Activated CD4-positive, alpha-beta T cell treated with anti-CD3 and anti-CD28 coated beads for 36 hours (primary cell): Measurements from ENCODE around the gene PRKCZ. TPM values are rescaled to one million over a fixed set of nuclear protein-coding genes. Genes with fewer than 3 reads are reported as not detected.

Experiments
- ATAC-seq: fragments of 200-7000 bp; cut with Tn5 transposase; one replicate; pipeline ENCODE4 v1.10.0; 2021; ENCODE audit warnings: mild to moderate bottlenecking, moderate library complexity
- CTCF ChIA-PET: fragments of 350-600 bp; sonication (Branson Sonifier 250); formaldehyde crosslinking; loops from one replicate; lab custom pipeline; 2021; ENCODE audit warnings: antibody characterized with exemption; lab: Charles Lee
- POLR2A ChIA-PET: fragments of 350-600 bp; sonication (Branson Sonifier 250); formaldehyde crosslinking; loops from one replicate; lab custom pipeline; 2021; ENCODE audit warnings: antibody characterized with exemption, inconsistent platforms; lab: Charles Lee
- DNase-seq: peaks from one replicate; pipeline ENCODE4 v3.0.0-alpha.2; 2020
- H3K27ac Mint-ChIP-seq: one replicate; pipeline ENCODE4 v1.8.0; 2021; ENCODE audit warnings: mixed read lengths
- H3K27me3 Mint-ChIP-seq: one replicate; pipeline ENCODE4 v1.8.0; 2021; ENCODE audit warnings: mixed read lengths
- H3K36me3 Mint-ChIP-seq: one replicate; pipeline ENCODE4 v1.8.0; 2021; ENCODE audit warnings: low read depth, mixed read lengths
- H3K4me1 Mint-ChIP-seq: one replicate; pipeline ENCODE4 v1.8.0; 2021; ENCODE audit warnings: mixed read lengths
- H3K4me3 Mint-ChIP-seq: one replicate; pipeline ENCODE4 v1.8.0; 2021; ENCODE audit warnings: mild to moderate bottlenecking, moderate library complexity, mixed read lengths
- H3K9me3 Mint-ChIP-seq: one replicate; pipeline ENCODE4 v1.8.0; 2021; ENCODE audit warnings: low read depth, mixed read lengths
- intact Hi-C, 2 experiments: fragments of 100-400 bp; cut with DNase I in 1 of 2; cut with micrococcal nuclease in 1 of 2; formaldehyde crosslinking; loops; one replicate each; pipeline versions ENCODE4 v1.14.2 to v1.15.1; 2022 to 2024; cut with DNase I, micrococcal nuclease
- total RNA-seq, 2 experiments: library from RNA; stranded (reverse); gene quantifications; one replicate each; pipeline ENCODE4 v1.2.3, GENCODE V29; 2021

The PRKCZ gene
- total RNA-seq, 2 experiments from 2014 or later: 9.8 to 10.9 TPM

DNA sequence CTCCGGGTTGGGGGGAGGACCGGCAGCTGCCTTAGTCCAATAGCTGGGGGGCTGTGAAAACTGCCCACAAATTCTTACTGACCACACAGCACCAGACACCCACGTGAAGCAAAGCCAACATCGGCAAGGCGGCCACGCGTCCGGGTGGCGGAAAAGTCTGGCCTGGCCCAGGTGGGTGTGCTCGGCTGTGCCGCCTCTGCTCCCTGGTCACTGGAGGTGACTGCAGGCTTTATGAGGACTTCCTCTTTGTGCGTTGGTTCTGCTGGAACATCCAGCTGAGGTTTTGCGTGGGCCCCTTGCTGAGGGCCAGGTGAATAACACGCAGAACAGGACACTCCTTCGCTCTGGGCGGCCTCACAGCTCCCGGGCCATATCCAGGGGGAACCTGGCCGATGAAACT lies 108.9 kb downstream of the PRKCZ start:
- CTCF ChIA-PET: interaction anchor here (0.7 to 1.0 kb wide), 2 partner anchors 14 to 149 kb away, joined by 3 to 4 read pairs; no protein-coding TSS in a partner anchor

DNA sequence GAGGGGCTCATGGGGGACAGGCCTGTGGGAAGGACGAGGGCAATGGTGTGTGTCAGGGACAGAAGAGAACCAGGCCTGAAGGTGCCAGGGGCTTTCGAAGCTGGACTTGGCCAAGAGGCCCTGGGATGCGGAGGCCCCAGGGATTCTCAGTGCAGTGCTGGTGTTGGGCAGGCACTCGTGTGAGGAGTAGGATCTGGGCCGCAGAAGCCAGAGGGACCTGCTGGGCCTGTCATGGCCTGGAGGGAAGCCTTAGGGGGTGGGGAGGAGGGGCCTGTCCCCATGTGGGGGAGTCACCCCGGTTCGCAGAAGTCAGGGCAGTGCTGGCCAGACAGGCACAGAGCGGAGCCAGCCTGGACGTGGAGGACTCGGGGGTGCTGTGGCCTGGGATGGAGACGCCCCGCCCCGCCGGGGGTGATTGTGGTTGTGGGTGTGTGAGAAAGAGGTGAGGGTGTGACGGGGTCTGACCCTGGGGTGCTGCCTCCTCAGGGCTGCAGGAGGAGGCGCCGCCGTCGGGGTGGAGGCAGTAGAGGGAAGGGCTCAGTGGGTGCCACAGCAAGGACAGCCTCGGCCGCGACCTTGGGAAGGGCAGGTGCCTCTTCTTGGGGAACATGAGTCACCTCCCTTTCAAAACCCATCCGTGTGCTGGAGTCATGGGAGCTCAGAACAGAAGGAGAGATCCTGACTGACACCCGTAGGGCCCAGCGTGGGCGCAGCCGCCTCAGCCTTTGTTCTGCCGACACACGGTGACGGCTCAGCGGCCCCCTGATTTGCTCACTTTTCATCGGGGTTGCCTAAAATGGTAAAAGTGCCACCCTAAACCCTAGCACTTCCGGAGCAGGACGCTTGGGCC lies 110.5 kb downstream of the PRKCZ start:
- Mint-ChIP-seq H3K4me1 (peaks cover 6% of the 10 kb centered on the region), H3K4me3 (no peak overlapping the region), H3K27me3 (no peaks in the 10 kb centered on the region), H3K27ac (no peak overlapping the region), H3K36me3 (peaks cover 3% of the 10 kb centered on the region), H3K9me3 (no peaks in the 10 kb centered on the region)
- ChIA-PET CTCF (no interaction called here), POLR2A (no interaction called here)
- DNase-seq (no peak), ATAC-seq (no peak)
- intact Hi-C loops: no loop called here

More for the DNA sequence above, 108.9 kb downstream of the PRKCZ start:
- DNase-seq (no peak), ATAC-seq (no peak)
- peaks cover 9% of the 10 kb centered on the region for H3K36me3 Mint-ChIP-seq
- intact Hi-C loops: no loop called here
- H3K4me3 Mint-ChIP-seq: no peak overlapping the region
- H3K4me1 Mint-ChIP-seq: peaks cover 6% of the 10 kb centered on the region
- POLR2A ChIA-PET: no interaction called here
- no peak overlapping the region for H3K27ac Mint-ChIP-seq
- peaks cover 3% of the 10 kb centered on the region for H3K9me3 Mint-ChIP-seq
- no peaks in the 10 kb centered on the region for H3K27me3 Mint-ChIP-seq

DNA sequence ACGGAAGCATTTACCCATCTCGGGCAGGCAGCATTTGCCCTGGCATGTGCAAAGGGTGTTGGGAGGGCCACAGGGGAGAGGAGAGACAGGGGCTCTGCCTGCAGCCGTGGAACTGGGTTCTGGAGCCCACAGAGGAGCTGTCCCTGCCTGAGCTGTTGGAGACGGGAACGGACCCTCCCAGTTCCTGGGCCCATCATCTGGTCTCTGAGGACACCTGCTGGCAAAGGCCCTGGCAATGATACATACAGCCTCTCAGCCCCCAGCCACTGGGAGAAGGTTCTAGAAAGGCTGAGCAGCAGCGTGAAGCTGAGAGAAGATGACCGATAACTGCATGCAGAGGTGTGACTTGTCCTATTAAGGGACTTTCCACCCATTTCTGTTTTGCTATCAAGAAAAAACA lies 113.0 kb downstream of the PRKCZ start:
- peaks cover 6% of the 10 kb centered on the region for H3K4me1 Mint-ChIP-seq
- ChIA-PET POLR2A (no interaction called here), CTCF (interaction anchor here (0.6 to 1.5 kb wide), 4 partner anchors 10 to 88 kb away, joined by 3 to 5 read pairs (median 4); no protein-coding TSS in a partner anchor)
- ATAC-seq (no peak), DNase-seq (peak; percentile 28)
- no peak overlapping the region for H3K4me3 Mint-ChIP-seq
- H3K27me3 Mint-ChIP-seq: no peaks in the 10 kb centered on the region
- H3K27ac Mint-ChIP-seq: no peak overlapping the region
- peaks cover 5% of the 10 kb centered on the region for H3K36me3 Mint-ChIP-seq
- intact Hi-C loops: no loop called here
- H3K9me3 Mint-ChIP-seq: no peaks in the 10 kb centered on the region

DNA sequence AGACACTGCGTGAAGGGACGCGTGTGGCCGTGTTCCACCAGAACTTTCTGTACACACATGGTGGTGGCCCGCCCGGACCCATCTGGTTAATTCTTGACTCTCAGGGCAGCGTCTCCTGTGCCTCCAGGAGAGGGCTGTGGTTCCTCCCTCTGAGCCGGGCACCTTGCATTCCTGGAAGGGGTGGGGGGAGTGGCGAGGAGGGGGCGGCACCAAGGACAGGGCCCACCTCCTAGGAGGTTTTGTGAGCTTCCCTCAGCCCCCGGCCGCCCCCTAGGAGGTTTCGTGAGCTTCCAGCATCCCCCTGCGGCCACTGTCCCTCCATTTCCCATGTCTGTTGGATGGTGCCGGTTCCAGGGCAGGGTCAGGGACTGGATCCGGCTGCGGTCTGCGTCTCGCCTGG lies 115.4 kb downstream of the PRKCZ start:
- no peaks in the 10 kb centered on the region for H3K27me3 Mint-ChIP-seq
- DNase-seq (no peak), ATAC-seq (no peak)
- ChIA-PET CTCF (interaction anchor here (1.1 kb wide), 1 partner anchor 9 kb away, joined by 4 read pairs; no protein-coding TSS in a partner anchor), POLR2A (no interaction called here)
- intact Hi-C loops: no loop called here
- H3K4me3 Mint-ChIP-seq: no peak overlapping the region
- H3K27ac Mint-ChIP-seq: no peak overlapping the region
- no peaks in the 10 kb centered on the region for H3K9me3 Mint-ChIP-seq
- peaks cover 6% of the 10 kb centered on the region for H3K4me1 Mint-ChIP-seq
- peaks cover 5% of the 10 kb centered on the region for H3K36me3 Mint-ChIP-seq

DNA sequence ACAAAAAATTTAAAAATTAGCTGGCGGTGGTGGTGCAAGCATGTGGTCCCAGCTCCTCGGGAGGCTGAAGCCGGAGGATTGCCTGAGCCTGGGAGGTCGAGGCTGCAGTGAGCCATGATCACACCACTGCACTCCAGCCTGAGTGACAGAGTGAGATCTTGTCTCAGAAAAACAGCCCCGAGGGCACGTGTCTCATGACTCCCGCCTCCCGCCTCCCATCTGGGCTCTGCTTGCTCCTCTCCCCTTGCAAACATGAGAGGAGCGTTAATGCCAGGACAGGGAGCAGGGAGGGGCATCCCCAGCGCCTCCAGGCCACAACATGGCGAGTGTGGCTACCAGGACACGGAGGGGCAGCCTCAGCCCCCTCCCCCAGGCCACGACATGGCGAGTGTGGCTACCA lies 116.0 kb downstream of the PRKCZ start:
- intact Hi-C loops: no loop called here
- ChIA-PET POLR2A (no interaction called here), CTCF (interaction anchor here (1.1 kb wide), 1 partner anchor 8 kb away, joined by 4 read pairs; no protein-coding TSS in a partner anchor)
- Mint-ChIP-seq H3K36me3 (peaks cover 5% of the 10 kb centered on the region), H3K4me3 (no peak overlapping the region), H3K9me3 (no peaks in the 10 kb centered on the region), H3K27me3 (no peaks in the 10 kb centered on the region), H3K27ac (no peak overlapping the region), H3K4me1 (peaks cover 6% of the 10 kb centered on the region)
- ATAC-seq (no peak), DNase-seq (no peak)

DNA sequence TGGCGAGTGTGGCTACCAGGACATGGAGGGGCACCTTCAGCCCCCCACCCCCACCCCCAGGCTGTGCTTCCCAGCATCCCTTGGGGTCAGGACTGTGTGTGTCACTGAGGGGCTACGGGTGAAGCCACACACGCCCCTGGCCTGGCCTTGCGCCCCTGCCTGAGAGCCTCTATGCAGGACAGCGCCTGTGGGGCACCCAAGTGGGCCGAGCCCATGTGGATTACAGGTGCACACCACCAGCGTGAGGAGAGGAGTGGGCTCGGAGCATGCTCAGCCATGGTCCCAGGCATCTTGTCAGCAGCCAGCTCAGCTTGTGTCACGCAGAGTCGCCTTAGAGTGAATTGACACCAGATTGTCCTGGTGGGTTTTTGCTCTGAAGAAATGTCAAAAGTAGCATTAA lies 116.5 kb downstream of the PRKCZ start:
- no peak for DNase-seq

DNA sequence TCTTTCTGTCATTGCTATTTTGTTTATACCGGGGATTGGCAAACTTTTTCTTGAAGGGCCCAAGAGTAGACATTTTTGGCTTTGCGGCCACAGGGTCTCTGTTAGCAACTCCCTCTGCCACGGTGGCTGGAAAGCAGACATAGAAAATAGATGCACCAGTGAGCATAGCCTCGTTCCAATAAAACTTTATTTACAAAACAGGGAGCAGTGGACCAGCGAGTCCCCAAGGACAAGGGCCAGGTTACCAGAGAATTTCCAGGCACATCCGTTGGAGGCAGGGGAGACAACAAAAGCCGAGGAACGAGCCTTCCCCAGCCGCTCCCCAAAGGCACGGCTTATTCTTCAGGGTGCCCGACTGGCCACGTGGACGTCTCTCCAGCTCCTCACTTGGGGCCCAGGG lies 117.9 kb downstream of the PRKCZ start:
- Mint-ChIP-seq H3K27me3 (no peaks in the 10 kb centered on the region), H3K4me3 (no peak overlapping the region), H3K9me3 (no peaks in the 10 kb centered on the region), H3K27ac (no peak overlapping the region), H3K36me3 (peaks cover 2% of the 10 kb centered on the region), H3K4me1 (no peaks in the 10 kb centered on the region)
- no peak for DNase-seq
- ATAC-seq: no peak
- ChIA-PET POLR2A (no interaction called here), CTCF (interaction anchor here (0.7 kb wide), 1 partner anchor 42 kb away, joined by 3 read pairs; no protein-coding TSS in a partner anchor)
- intact Hi-C loops: no loop called here

More for the DNA sequence above, 116.5 kb downstream of the PRKCZ start:
- intact Hi-C loops: no loop called here
- Mint-ChIP-seq H3K36me3 (peaks cover 5% of the 10 kb centered on the region), H3K9me3 (no peaks in the 10 kb centered on the region), H3K27me3 (no peaks in the 10 kb centered on the region), H3K4me3 (no peak overlapping the region), H3K4me1 (peaks cover 6% of the 10 kb centered on the region), H3K27ac (no peak overlapping the region)
- ChIA-PET CTCF (no interaction called here), POLR2A (no interaction called here)
- no peak for ATAC-seq

DNA sequence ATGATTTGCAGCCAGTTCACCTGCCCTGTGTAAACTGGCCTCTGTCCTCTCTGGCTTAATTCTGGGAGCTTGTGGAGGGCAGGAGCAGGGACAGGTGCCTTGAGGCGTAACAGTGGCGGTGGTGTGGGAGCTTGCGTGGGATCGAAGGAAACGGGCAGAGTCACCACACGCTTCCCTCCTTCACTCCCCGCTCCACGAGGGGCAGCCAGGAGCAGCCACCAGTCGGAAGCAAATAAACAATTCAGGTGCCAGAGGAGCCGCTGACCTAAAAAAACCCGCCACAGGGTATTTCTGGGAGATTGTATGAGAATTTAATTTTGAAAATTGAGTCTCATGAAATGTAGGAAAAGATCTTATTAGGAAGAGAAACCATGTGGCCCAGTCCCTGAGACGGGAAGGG lies 118.3 kb downstream of the PRKCZ start:
- ATAC-seq: no peak
- POLR2A ChIA-PET: no interaction called here
- H3K4me3 Mint-ChIP-seq: no peak overlapping the region

DNA sequence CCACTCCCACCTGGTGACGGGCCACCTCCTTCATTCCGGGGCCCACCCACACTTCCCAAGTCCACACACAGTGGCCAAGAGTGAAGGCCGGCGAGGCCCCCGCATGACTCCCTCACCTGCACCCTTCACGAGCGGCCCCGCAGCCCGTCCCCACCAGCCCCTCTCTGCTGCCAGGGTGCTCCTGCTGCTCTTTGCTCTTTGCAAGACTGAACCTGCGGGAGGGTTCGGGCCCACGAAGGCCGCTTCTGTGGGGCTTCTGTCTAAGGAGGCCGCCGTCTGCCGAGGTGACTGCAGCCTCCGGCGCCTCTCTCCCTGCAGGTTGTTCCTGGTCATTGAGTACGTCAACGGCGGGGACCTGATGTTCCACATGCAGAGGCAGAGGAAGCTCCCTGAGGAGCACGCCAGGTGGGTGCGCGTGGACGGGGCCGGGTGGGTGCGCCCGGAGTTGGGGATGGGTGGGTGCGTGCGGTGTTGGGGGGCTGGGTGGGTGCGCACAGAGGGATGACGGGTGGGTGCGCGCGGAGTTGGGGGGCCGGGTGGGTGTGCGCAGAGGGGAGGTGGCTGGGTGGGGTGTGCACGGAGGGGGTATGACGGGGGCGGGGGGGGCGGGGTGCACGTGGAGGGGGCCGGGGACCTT lies 119.1 kb downstream of the PRKCZ start:
- intact Hi-C loops: no loop called here
- Mint-ChIP-seq H3K27ac (no peak overlapping the region), H3K36me3 (peaks cover 2% of the 10 kb centered on the region), H3K4me3 (no peak overlapping the region), H3K9me3 (no peaks in the 10 kb centered on the region), H3K27me3 (no peaks in the 10 kb centered on the region), H3K4me1 (peaks cover under 1% of the 10 kb centered on the region)
- no peak for ATAC-seq
- CTCF ChIA-PET: no interaction called here
- POLR2A ChIA-PET: no interaction called here
- no peak for DNase-seq

More for the DNA sequence above, 118.3 kb downstream of the PRKCZ start:
- no peaks in the 10 kb centered on the region for H3K27me3 Mint-ChIP-seq
- no peaks in the 10 kb centered on the region for H3K4me1 Mint-ChIP-seq
- CTCF ChIA-PET: no interaction called here
- intact Hi-C loops: no loop called here
- H3K36me3 Mint-ChIP-seq: peaks cover 2% of the 10 kb centered on the region
- H3K27ac Mint-ChIP-seq: no peak overlapping the region
- H3K9me3 Mint-ChIP-seq: no peaks in the 10 kb centered on the region
- DNase-seq: no peak

DNA sequence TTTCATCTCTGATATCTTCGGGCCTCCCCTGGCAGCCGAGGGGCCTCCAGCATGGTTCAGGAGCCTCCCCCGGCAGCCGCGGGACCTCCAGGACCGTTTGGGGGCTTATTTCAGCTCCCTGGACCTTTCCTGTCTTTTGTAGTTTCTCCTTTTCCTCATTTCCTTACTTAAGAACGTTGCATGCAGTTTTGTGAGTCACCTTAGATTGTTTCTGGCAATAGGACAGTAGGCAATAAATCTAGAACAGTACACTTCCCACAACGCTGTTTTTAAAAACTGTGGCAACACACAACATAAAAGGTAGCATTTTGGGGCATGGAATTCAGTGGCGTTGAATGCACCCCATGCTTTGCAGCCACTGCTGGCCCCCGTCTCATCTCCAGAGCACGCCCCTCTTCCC lies 120.0 kb downstream of the PRKCZ start:
- H3K4me3 Mint-ChIP-seq: no peak overlapping the region
- no peaks in the 10 kb centered on the region for H3K9me3 Mint-ChIP-seq
- no peak for DNase-seq
- intact Hi-C loops: loop anchor here (5.0 kb wide), 2 partner anchors 78 to 208 kb away; no protein-coding TSS in a partner anchor
- ChIA-PET CTCF (no interaction called here), POLR2A (no interaction called here)
- no peak overlapping the region for H3K27ac Mint-ChIP-seq
- H3K36me3 Mint-ChIP-seq: peaks cover 2% of the 10 kb centered on the region
- peaks cover 2% of the 10 kb centered on the region for H3K4me1 Mint-ChIP-seq
- no peaks in the 10 kb centered on the region for H3K27me3 Mint-ChIP-seq
- ATAC-seq: no peak

DNA sequence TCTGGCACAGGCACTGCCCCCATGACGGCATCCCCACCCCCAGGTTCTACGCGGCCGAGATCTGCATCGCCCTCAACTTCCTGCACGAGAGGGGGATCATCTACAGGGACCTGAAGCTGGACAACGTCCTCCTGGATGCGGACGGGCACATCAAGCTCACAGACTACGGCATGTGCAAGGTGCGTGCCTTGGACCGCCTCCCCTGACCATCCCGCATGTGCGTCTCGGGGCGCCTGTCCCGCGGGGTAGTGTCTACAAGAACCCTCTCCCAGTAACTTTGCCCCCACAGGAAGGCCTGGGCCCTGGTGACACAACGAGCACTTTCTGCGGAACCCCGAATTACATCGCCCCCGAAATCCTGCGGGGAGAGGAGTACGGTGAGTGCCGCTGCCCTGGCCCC lies 121.8 kb downstream of the PRKCZ start:
- ChIA-PET CTCF (interaction anchor here (0.6 kb wide), 1 partner anchor 146 kb away, joined by 3 read pairs; no protein-coding TSS in a partner anchor), POLR2A (no interaction called here)
- Mint-ChIP-seq H3K27me3 (no peaks in the 10 kb centered on the region), H3K36me3 (peaks cover 2% of the 10 kb centered on the region), H3K9me3 (no peaks in the 10 kb centered on the region), H3K27ac (no peak overlapping the region), H3K4me3 (no peak overlapping the region), H3K4me1 (peaks cover 2% of the 10 kb centered on the region)
- intact Hi-C loops: loop anchor here (5.0 kb wide), 2 partner anchors 80 to 210 kb away; no protein-coding TSS in a partner anchor
- ATAC-seq (no peak), DNase-seq (no peak)
